GM19351 (cell line): Measurements from ENCODE around the gene UTS2R.
"Not testable (repeated sequence)": the region's sequence is repeated elsewhere in the genome, so short reads cannot be mapped to it uniquely, and the experiment has no call there.

Experiments used
- ATAC-seq: cut with Tn5 transposase; IDR thresholded peaks from one replicate; pipeline ENCODE4 v1.9.1; 2021; ENCODE audit warnings: mild to moderate bottlenecking, moderate library complexity; ENCODE audit not compliant: unreplicated experiment

Gene UTS2R

DNA sequence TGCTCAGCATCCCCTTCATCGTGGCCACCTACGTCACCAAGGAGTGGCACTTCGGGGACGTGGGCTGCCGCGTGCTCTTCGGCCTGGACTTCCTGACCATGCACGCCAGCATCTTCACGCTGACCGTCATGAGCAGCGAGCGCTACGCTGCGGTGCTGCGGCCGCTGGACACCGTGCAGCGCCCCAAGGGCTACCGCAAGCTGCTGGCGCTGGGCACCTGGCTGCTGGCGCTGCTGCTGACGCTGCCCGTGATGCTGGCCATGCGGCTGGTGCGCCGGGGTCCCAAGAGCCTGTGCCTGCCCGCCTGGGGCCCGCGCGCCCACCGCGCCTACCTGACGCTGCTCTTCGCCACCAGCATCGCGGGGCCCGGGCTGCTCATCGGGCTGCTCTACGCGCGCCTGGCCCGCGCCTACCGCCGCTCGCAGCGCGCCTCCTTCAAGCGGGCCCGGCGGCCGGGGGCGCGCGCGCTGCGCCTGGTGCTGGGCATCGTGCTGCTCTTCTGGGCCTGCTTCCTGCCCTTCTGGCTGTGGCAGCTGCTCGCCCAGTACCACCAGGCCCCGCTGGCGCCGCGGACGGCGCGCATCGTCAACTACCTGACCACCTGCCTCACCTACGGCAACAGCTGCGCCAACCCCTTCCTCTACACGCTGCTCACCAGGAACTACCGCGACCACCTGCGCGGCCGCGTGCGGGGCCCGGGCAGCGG, 3.2 kb downstream of the UTS2R start:
- ATAC-seq: no peak

GRCh38 chr17:82375359-82376041, 3.9 kb downstream of the UTS2R start:
- ATAC-seq: no peak

DNA sequence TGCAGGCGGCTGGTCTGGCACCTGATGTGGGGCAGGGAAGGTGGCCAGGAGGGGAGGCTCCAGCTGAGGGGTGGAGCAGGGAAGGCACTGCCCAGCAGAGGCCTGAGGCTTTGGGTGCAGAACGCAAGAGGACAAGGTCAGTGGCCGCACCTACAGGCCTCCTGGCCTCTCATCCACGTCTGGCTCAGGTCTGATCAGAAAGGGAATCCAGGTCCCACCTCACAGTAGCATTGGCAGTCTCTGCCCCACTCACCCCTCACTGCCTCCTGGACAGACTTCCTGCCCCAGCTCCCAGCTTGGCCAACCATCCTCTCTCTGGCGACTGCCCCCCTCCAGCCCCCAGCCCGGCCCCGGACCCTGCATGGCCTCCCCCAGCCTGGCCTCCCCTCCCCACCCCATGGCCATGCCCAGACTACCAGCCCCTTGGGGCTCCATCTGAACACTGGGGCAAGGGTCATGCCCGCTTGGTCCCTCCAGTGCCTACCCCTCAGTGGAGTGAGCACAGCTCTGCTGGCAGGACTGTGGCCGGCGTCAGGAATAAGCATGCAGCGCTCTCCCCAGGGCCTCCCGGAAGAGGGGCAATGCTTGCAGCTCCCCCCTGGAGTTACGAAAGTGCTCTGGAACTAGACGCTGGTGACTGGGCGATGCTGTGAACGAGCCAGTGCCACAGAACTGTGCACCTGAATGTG, 4.6 kb downstream of the UTS2R start:
- no peak for ATAC-seq

DNA sequence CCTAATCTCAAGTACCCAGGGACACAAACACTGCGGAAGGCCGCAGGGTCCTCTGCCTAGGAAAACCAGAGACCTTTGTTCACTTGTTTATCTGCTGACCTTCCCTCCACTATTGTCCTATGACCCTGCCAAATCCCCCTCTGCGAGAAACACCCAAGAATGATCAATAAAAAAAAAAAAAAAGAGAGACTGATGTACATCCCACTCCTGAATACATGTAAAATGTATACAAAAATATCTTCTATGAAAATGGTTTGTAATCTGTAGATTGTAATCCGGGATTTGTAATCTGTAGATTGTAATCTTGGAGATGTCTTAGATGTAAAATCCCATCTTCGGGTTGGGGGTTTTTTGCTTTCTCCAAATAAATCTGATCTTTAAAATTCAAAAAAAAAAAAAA, 5.7 kb downstream of the UTS2R start:
- not testable (repeated sequence) for ATAC-seq

DNA sequence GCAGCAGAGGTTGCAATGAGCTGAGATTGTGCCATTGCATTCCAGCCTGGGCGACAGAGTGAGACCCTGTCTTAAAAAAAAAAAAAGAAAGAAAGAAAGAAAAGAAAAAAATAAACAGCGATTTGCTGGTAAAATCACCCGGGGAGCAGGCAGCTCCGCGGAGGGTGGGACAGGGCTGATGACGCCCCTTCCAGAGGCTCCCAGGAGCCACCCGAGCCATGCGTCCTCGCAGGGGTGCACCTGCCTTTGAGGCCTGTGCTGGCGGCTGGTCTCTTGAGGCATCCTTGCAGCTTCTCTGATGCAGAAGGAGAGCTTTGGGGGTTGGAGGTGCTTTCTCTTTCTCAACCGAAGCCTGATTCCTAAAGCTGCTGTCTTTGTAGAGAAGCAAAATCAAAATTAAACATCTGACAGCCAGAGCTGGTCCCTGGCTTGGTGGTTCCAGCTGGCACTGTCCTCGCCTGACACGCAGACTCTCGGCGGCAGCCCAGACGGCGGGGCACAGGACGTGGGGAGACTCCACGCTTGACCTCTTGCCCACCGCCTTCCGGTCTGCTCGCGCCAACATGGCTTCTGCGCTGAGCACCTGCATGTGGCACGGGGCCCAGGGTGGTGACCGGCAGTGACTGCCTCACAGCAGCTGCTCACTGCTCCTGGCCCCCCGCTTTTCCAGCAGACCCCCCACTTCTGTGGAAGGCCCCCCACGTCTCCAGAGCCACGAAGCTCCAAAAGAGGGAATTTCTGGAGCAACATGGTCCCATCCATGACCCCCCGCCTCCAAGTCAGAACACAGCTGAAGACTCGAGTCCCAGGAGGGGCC, 6.6 kb downstream of the UTS2R start:
- no peak for ATAC-seq

DNA sequence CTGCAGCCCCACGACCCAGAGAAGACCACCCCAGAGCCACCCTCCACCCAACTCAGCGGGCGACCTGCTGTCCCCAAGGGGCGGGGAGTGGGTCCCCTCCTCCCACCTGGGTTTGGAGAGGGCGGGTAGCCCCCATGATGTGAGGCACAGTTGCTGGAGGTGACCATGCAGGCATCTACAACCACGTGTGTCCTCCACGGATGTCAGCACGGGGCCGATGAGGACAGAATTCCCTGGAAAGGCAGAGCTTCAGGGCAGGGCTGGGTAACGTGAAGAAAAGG, 7.1 kb downstream of the UTS2R start:
- ATAC-seq: no peak

GRCh38 chr17:82380860-82381702, 9.5 kb downstream of the UTS2R start:
- no peak for ATAC-seq

DNA sequence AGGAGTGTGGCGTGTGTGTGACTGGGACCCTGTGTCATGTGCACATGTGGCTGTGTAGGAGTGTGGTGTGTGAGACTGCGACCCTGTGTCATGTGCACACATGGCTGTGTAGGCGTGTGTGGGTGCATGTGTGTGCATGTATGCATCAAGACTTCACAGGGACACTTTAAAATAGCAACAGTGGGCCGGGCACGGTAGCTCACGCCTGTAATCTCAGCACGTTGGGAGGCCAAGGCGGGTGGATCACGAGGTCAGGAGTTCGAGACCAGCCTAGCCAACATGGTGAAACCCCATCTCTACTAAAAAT, 10.1 kb downstream of the UTS2R start:
- not testable (repeated sequence) for ATAC-seq

GRCh38 chr17:82382220-82382932, 10.8 kb downstream of the UTS2R start:
- not testable (repeated sequence) for ATAC-seq

- no peak for ATAC-seq
These were observed 11.3 kb downstream of the UTS2R start for GRCh38 chr17:82382933-82383255.

DNA sequence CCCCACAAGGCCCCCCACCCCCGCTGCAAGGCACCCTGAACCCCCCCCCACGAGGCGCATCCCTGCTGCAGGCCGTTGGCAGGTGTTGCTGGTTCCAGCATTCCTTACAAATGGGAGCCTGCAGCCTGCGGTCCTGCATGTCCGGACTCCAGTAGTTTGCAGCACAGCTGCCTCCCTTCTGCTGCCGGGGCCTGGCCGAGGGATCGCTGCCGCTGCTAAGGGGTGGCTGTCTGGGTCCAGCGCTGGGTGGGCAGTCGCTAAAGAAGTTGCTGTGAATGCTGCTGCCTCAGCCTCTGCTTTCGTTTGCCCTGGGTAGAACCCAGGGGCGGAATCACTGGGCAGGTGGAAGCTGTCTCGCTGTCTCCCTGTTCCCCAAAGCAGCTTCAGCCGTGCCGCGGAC, 11.8 kb downstream of the UTS2R start:
- no peak for ATAC-seq

GRCh38 chr17:82384051-82384729, 12.6 kb downstream of the UTS2R start:
- no peak for ATAC-seq

DNA sequence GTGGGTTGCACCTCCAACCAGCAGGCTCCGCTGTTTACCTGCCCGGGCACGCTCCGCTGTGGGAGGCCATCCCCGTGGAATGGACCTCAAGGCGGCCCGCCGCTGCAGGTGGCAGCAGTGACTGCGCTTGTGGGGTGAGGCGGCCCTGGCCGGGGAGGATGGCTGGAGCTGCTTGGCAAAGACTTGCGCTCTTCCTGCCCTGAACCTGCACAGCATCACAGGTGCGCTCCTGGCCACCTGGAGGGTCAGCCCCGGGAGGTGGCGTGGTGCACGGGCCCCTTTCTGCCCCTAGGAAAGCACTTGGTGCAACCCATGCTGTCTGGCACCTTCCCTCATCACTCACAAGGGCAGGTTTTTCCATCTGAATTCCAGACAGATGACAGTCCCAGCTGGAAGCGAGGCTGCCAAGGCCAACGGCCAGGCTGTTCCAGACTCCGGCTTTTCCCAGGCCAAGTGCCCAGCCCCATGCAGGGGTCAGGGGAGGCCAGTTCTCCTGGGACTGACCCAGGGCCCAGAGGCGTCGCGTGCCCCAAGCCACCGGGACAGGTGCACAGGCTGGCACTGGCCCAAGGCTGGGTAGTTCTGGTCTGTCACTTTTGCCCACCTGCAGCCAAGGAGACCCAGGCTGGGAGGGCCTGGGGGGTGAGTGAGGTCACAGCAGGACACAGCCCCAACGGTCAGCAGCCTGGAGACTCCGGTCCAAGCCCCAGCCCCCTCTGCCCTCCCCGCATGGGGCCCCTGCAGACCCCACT, 13.3 kb downstream of the UTS2R start:
- no peak for ATAC-seq

DNA sequence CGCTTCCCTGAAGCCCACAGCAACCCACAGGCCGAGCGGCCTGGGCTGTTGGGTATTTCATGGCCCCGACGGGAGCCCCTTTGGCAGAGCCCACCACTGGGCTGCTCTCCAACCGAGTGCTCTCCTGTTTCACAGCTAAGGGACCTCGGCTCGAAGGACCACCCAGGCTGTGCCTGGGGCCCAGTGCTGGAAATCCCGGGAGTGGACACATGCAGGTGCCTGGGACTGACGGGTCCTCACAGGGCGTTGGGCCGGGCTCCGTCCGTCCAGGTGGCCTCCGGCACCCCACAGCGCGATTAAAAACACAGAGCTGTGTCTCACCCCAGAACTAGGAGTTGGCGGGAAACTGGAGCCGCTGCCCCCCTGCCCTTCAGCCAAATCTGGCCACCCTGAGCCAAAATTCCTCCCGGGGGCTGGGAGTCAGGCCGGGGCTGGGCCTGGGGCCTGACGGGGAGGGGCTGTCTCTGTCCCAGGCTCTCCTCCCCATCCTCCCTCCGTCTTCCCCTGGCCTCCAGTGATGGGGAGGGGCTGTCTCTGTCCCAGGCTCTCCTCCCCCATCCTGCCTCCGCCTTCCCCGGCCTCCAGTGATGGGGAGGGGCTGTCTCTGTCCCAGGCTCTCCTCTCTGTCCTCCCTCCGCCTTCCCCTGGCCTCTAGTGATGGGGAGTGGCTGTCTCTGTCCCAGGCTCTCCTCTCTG, 14.1 kb downstream of the UTS2R start:
- ATAC-seq: no peak

- no peak for ATAC-seq
These were observed 14.8 kb downstream of the UTS2R start for GRCh38 chr17:82386255-82386831.

GRCh38 chr17:82386881-82387704, 15.5 kb downstream of the UTS2R start:
- ATAC-seq: no peak

DNA sequence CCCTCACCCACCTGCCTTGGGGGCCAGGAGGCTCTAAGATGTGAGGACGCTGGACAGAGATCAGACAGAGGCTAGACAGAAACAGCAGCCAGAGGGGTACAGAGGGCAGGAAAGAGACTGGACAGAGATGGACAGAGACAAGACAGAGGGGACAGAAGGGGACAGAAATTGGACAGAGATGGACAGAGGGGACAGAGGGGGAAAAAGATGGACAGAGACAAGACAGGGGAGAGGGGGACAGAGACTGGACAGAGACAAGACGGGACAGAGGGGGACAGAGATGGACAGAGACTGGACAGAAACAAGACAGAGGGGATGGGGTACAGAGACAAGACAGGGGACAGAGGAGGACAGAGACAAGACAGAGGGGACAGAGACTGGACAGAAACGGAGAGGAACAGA, 16.1 kb downstream of the UTS2R start:
- ATAC-seq: no peak
